ENCODE measurements around the gene OSR1. TPM values are rescaled to one million over a fixed set of nuclear protein-coding genes. Genes with fewer than 3 reads are reported as not detected.

Gene OSR1
- total and polyA plus RNA-seq, 2 of the 4 experiments (the other 2 are of a cell fraction) = 12.4 to 48.0 TPM

GRCh38 chr2:19329445-19329844, 29.0 kb downstream of the OSR1 start:
- Histone ChIP-seq H3K4me3 (ENCODE audit: insufficient read depth, low read depth, low read length) (no peak overlapping the region), H4K5ac (ENCODE audit: low read depth, low read length) (no peak overlapping the region), H3K27me3 (ENCODE audit: control insufficient read depth, insufficient read depth, low read length) (no peaks in the 10 kb centered on the region), H3K14ac (replicated peaks; ENCODE audit: low read depth, low read length) (no peak overlapping the region), H3K4me1 (ENCODE audit: control insufficient read depth, insufficient read depth, low read length) (no peaks in the 10 kb centered on the region), H3K9me3 (ENCODE audit: control insufficient read depth, insufficient read depth, low read length) (no peaks in the 10 kb centered on the region), H3K4ac (ENCODE audit: low read depth, low read length) (no peak overlapping the region), H2BK15ac (ENCODE audit: low read depth, low read length) (no peak overlapping the region), H2AK9ac (replicated peaks; ENCODE audit: low read depth, low read length, poor library complexity) (no peak overlapping the region), H4K8ac (ENCODE audit: low read depth in 2 of 2, low read length in 2 of 2) (no peak overlapping the region), H3K36me3 (ENCODE audit: control insufficient read depth, insufficient read depth, low read length) (no peaks in the 10 kb centered on the region), H3K56ac (ENCODE audit: extremely low read depth, insufficient read depth, low read length) (no peak overlapping the region), H4K20me1 (ENCODE audit: insufficient read depth, low read length) (no peaks in the 10 kb centered on the region; the same call in 1 of the 2 replicates), H4K91ac (ENCODE audit: insufficient read depth, low read depth, low read length) (no peak overlapping the region), H3K18ac (ENCODE audit: low read depth, low read length) (no peak overlapping the region), H2AFZ (replicated peaks; ENCODE audit: low read length, poor library complexity) (no peak overlapping the region), H3K9ac (ENCODE audit: low read depth, low read length) (no peak overlapping the region), H2BK120ac (ENCODE audit: low read depth, low read length) (no peak overlapping the region), H3K23ac (ENCODE audit: low read depth, low read length) (no peak overlapping the region), H3K79me1 (ENCODE audit: low read depth in 1 of 2, low read length in 2 of 2) (no peaks in the 10 kb centered on the region), H3K9me1 (ENCODE audit: insufficient read depth, low read length) (no peaks in the 10 kb centered on the region), H2BK20ac (ENCODE audit: low read depth, low read length) (no peak overlapping the region), H3K4me2 (ENCODE audit: low read depth, low read length) (no peak overlapping the region), H3K27ac (ENCODE audit: insufficient read depth, low read length) (no peak overlapping the region), H2BK5ac (ENCODE audit: low read depth, low read length, poor library complexity, severe bottlenecking) (no peak overlapping the region), H2AK5ac (ENCODE audit: low read depth, low read length) (no peak overlapping the region)
- in situ Hi-C loops (cut with MboI; ENCODE audit: low sequenced_read_pairs) = no loop called here
- dilution Hi-C loops (cut with HindIII; ENCODE audit: low sequenced_read_pairs, unreplicated experiment) = no loop called here
- WGBS, 2 experiments (ENCODE audit: extremely low coverage in 2 of 2, insufficient read length in 1 of 2) = no CpG with 5 or more reads among the region's 2 CpGs
- TF ChIP-seq CHD1 (IDR thresholded peaks at IDR 0.05; ENCODE audit: low read depth, low read length) (no peak), BHLHE40 (IDR thresholded peaks at IDR 0.05; ENCODE audit: low read depth, low read length) (no peak), MXI1 (IDR thresholded peaks at IDR 0.05; ENCODE audit: borderline replicate concordance, low read depth, low read length) (no peak), ELK1 (IDR thresholded peaks at IDR 0.05; ENCODE audit: borderline replicate concordance, low read depth, low read length) (no peak), POLR2A (IDR thresholded peaks at IDR 0.05; ENCODE audit: low read depth, low read length) (no peak), SMC3 (IDR thresholded peaks at IDR 0.05; ENCODE audit: low read depth, low read length) (no peak), RCOR1 (IDR thresholded peaks at IDR 0.05; ENCODE audit: insufficient replicate concordance, low read length) (no peak), CTCF (conservative IDR thresholded peaks at IDR 0.05; ENCODE audit: low read depth, low read length) (no peak), NFE2L2 (IDR thresholded peaks at IDR 0.05; ENCODE audit: low read depth, low read length) (no peak), FOS (IDR thresholded peaks at IDR 0.05; ENCODE audit: low read depth, low read length) (no peak), RAD21 (IDR thresholded peaks at IDR 0.05; ENCODE audit: low read length) (no peak), RFX5 (IDR thresholded peaks at IDR 0.05; ENCODE audit: low read depth, low read length) (no peak), MAZ (IDR thresholded peaks at IDR 0.05; ENCODE audit: borderline replicate concordance, low read depth, low read length) (no peak), CEBPB (IDR thresholded peaks at IDR 0.05; ENCODE audit: low read depth, low read length) (no peak), MAFK (IDR thresholded peaks at IDR 0.05; ENCODE audit: low read depth, low read length) (no peak)
- TF ChIP-seq, protein P1, sequence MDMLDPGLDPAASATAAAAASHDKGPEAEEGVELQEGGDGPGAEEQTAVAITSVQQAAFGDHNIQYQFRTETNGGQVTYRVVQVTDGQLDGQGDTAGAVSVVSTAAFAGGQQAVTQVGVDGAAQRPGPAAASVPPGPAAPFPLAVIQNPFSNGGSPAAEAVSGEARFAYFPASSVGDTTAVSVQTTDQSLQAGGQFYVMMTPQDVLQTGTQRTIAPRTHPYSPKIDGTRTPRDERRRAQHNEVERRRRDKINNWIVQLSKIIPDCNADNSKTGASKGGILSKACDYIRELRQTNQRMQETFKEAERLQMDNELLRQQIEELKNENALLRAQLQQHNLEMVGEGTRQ (IDR thresholded peaks at IDR 0.05; ENCODE audit: low read depth, low read length) = no peak
- ChIA-PET CTCF (no interaction called here), POLR2A (ENCODE audit: unreplicated experiment) (no interaction called here)
- ATAC-seq (ENCODE audit: low read depth) (no peak), DNase-seq (no peak)
- no TSS peak for BruUV-seq (replicated peaks)
- intact Hi-C loops (cut with micrococcal nuclease) = no loop called here

All from IMR-90 (cell line).